Neural crest cell (in vitro differentiated cells): ENCODE data around the gene PRR5L. TPM values are rescaled to one million over a fixed set of nuclear protein-coding genes. Genes with fewer than 3 reads are reported as not detected.

Experiments used
- DNase-seq: peaks from one replicate; pipeline ENCODE4 v3.0.0; 2021; ENCODE audit warnings: low read depth, mixed read lengths, low spot score
- H3K27ac Mint-ChIP-seq: one replicate; pipeline ENCODE4 v1.8.0; 2021; ENCODE audit warnings: mild to moderate bottlenecking, mixed read lengths; ENCODE audit not compliant: unreplicated experiment
- H3K27me3 Mint-ChIP-seq: 2 replicates; pipeline ENCODE4 v1.8.0; 2021; ENCODE audit warnings: low read depth, mild to moderate bottlenecking, mixed read lengths
- H3K36me3 Mint-ChIP-seq: 2 replicates; pipeline ENCODE4 v1.8.0; 2021; ENCODE audit warnings: low read depth, mild to moderate bottlenecking, mixed read lengths
- H3K4me1 Mint-ChIP-seq: 2 replicates; pipeline ENCODE4 v1.8.0; 2021; ENCODE audit warnings: mixed read lengths
- H3K4me3 Mint-ChIP-seq: one replicate; pipeline ENCODE4 v1.8.0; 2021; ENCODE audit warnings: mild to moderate bottlenecking, mixed read lengths
- H3K9me3 Mint-ChIP-seq: 2 replicates; pipeline ENCODE4 v1.8.0; 2021; ENCODE audit warnings: mixed read lengths
- CTCF ChIP-seq: fragments of 200-600 bp; sonication (generic); conservative IDR thresholded peaks from 2 replicates; pipeline ENCODE4 v1.5.0; 2021; ENCODE audit warnings: antibody characterized with exemption, mild to moderate bottlenecking
- long read RNA-seq: library from polyadenylated mRNA; unstranded; transcript quantifications from one replicate; pipeline ENCODE4 v2.0.0, GENCODE V29; 2020
- total RNA-seq: library from RNA; stranded (reverse); gene quantifications from 2 replicates; pipeline ENCODE4 v1.2.1, GENCODE V29; 2021

PRR5L gene
- 6.6 and 7.7 TPM in 2 replicates for total RNA-seq
- long read RNA-seq, partial matches to known transcripts, result 0 of 5 reads
- long read RNA-seq, other reads (novel, unspliced or antisense), result 4 of 5 reads

GRCh38 chr11:36295926-36296325 lies at the start of gene PRR5L:
Gene PRR5L (plus strand): TSS chr11:36296288. CDS start chr11:36401122, 104,834 bp downstream.
- no peaks in the 10 kb centered on the region for H3K9me3 Mint-ChIP-seq

GRCh38 chr11:36247493-36247892 lies 48.6 kb upstream of the PRR5L start:
- TF ChIP-seq CTCF, result no peak
- Mint-ChIP-seq H3K27ac (no peak overlapping the region), H3K36me3 (peaks cover 8% of the 10 kb centered on the region), H3K9me3 (peaks cover 7% of the 10 kb centered on the region), H3K4me3 (no peak overlapping the region), H3K4me1 (peaks cover 8% of the 10 kb centered on the region), H3K27me3 (no peaks in the 10 kb centered on the region)
- DNase-seq, result no peak

More at GRCh38 chr11:36295926-36296325, at the start of gene PRR5L:
- H3K36me3 Mint-ChIP-seq, result no peaks in the 10 kb centered on the region
- TF ChIP-seq CTCF, result no peak
- H3K27me3 Mint-ChIP-seq, result peaks cover 19% of the 10 kb centered on the region
- no peak within 1 kb of the TSS for H3K27ac Mint-ChIP-seq
- peaks cover 12% of the 10 kb centered on the region for H3K4me1 Mint-ChIP-seq
- H3K4me3 Mint-ChIP-seq, result no peak within 1 kb of the TSS
- DNase-seq, result no peak

GRCh38 chr11:36248436-36248835 lies 47.7 kb upstream of the PRR5L start:
- H3K27ac Mint-ChIP-seq, result no peak overlapping the region
- no peak for TF ChIP-seq CTCF
- no peaks in the 10 kb centered on the region for H3K27me3 Mint-ChIP-seq
- H3K4me3 Mint-ChIP-seq, result no peak overlapping the region
- DNase-seq, result no peak
- peaks cover 7% of the 10 kb centered on the region for H3K9me3 Mint-ChIP-seq
- H3K4me1 Mint-ChIP-seq, result peaks cover 15% of the 10 kb centered on the region
- peaks cover 6% of the 10 kb centered on the region for H3K36me3 Mint-ChIP-seq

GRCh38 chr11:36249246-36249645 lies 46.8 kb upstream of the PRR5L start:
- no peak overlapping the region for H3K27ac Mint-ChIP-seq
- no peak for DNase-seq
- H3K9me3 Mint-ChIP-seq, result peaks cover 7% of the 10 kb centered on the region

GRCh38 chr11:36251823-36252222 lies 44.3 kb upstream of the PRR5L start:
- peaks cover 3% of the 10 kb centered on the region for H3K36me3 Mint-ChIP-seq
- no peak overlapping the region for H3K27ac Mint-ChIP-seq

More at GRCh38 chr11:36249246-36249645, 46.8 kb upstream of the PRR5L start:
- Mint-ChIP-seq H3K36me3 (peaks cover 6% of the 10 kb centered on the region), H3K27me3 (no peaks in the 10 kb centered on the region), H3K4me3 (no peak overlapping the region), H3K4me1 (peaks cover 17% of the 10 kb centered on the region)
- no peak for TF ChIP-seq CTCF

More at GRCh38 chr11:36251823-36252222, 44.3 kb upstream of the PRR5L start:
- no peaks in the 10 kb centered on the region for H3K27me3 Mint-ChIP-seq
- TF ChIP-seq CTCF, result no peak
- peaks cover 7% of the 10 kb centered on the region for H3K9me3 Mint-ChIP-seq
- peaks cover 17% of the 10 kb centered on the region for H3K4me1 Mint-ChIP-seq
- no peak for DNase-seq
- no peak overlapping the region for H3K4me3 Mint-ChIP-seq
